Right renal cortex interstitium (tissue), 3 donors: ENCODE measurements around the gene RAB3C. TPM values are rescaled to one million over a fixed set of nuclear protein-coding genes. Genes with fewer than 3 reads are reported as not detected.
"Not testable (repeated sequence)": the region's sequence is repeated elsewhere in the genome, so short reads cannot be mapped to it uniquely, and the experiment has no call there.

Source experiments
- DNase-seq, 3 donors: peaks; one replicate each; pipeline ENCODE4 v3.0.0-alpha.2; 2013; ENCODE audit warnings: low read depth in 3 of 3, low spot score in 2 of 3
- polyA plus RNA-seq, 3 donors: library from polyadenylated mRNA; unstranded; fragments of 120-200 nt; gene quantifications; one replicate each; pipeline ENCODE4 v1.2.1, GENCODE V29; 2013; ENCODE audit not compliant: insufficient read length in 3 of 3

The RAB3C gene
- 1 to 10 TPM; 1.9 to 4.8 (median 2.2) TPM for polyA plus RNA-seq

GRCh38 chr5:58582803-58583491 lies at the start of gene RAB3C:
TSS of gene RAB3C (plus strand) at chr5:58583075. CDS start at chr5:58583209, 134 bp downstream.
- peak; percentile 81 to 89 (median 83) for DNase-seq

GRCh38 chr5:58541935-58542334 lies 40.9 kb upstream of the RAB3C start:
- not testable (repeated sequence) for DNase-seq

DNA sequence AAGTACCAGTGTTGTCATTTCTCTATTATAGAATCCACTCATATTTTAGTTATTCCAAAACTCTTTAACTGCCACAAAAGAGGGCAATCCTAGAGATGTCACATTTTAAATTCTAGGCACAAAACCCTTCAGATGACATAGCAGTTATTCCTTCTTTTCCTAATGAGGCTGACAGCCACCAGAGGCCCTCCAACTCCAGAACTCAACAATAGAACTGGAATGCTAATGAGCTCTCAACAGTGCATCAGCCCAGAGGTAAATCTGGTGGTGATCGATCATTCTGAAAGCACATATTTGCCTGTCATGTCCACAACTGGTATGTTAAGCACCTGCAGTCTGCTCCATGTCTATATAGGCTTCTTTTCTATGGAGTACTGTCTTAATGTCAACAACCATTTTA lies 40.2 kb upstream of the RAB3C start:
- DNase-seq = no peak

GRCh38 chr5:58543723-58544122 lies 39.2 kb upstream of the RAB3C start:
- DNase-seq = no peak

GRCh38 chr5:58544195-58544594 lies 38.7 kb upstream of the RAB3C start:
- DNase-seq = no peak

- no peak for DNase-seq
Observed at GRCh38 chr5:58544926-58545325, 37.9 kb upstream of the RAB3C start.

DNA sequence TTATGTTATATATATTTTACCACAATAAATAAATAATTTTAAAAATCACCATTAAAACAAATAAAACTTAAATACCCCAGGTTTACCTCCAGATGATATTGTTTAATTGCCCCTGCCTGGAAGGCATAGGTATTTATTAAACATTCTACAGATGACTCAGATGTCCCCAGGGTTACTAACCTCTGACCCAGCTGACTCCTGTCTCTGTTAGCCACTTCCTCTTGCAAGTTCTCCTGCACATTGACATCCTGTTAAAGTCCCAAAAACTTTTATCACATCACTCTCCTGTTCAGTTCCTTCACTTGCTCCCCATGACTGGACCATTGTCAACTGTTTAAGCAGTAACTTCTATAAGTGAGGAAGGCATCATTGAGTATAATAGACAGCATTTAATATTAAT lies 37.0 kb upstream of the RAB3C start:
- no peak for DNase-seq

- no peak for DNase-seq
Observed at GRCh38 chr5:58548068-58548467, 34.8 kb upstream of the RAB3C start.

DNA sequence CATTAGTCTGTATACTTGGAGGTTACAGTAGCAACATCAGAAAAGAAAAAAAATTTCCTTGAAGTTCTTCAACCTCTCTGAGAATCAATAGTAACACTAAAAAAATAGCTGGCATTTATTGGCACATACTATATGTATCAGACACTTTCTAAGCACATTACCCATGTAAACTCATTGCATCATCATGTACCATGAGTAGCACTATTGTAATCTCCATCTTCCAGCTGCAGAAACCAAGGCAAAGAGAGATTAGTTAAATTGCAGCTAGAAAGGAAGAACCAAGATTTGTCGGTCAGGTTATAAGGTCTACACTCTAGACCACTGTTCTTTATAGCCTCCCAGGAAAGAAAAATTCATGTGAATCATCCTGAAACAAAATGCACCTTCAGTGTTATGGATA lies 31.4 kb upstream of the RAB3C start:
- DNase-seq = no peak

DNA sequence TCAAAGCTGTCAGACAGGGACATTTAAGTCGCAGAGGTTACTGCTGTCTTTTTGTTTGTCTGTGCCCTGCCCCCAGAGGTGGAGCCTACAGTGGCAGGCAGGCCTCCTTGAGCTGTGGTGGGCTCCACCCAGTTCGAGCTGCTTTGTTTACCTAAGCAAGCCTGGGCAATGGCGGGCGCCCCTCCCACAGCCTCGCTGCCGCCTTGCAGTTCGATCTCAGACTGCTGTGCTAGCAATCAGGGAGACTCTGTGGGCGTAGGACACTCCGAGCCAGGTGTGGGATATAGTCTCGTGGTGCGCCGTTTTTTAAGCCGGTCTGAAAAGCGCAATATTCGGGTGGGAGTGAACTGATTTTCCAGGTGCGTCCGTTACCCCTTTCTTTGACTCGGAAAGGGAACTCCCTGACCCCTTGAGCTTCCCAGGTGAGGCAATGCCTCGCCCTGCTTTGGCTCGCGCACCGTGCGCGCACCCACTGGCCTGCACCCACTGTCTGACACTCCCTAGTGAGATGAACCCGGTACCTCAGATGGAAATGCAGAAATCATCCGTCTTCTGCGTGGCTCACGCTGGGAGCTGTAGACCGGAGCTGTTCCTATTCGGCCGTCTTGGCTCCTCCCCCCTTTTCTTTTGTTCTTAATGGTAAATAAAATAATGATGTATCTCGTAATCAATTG lies 25.1 kb upstream of the RAB3C start:
- DNase-seq = not testable (repeated sequence)

- DNase-seq = not testable (repeated sequence)
Observed at GRCh38 chr5:58563016-58563700, 19.7 kb upstream of the RAB3C start.

DNA sequence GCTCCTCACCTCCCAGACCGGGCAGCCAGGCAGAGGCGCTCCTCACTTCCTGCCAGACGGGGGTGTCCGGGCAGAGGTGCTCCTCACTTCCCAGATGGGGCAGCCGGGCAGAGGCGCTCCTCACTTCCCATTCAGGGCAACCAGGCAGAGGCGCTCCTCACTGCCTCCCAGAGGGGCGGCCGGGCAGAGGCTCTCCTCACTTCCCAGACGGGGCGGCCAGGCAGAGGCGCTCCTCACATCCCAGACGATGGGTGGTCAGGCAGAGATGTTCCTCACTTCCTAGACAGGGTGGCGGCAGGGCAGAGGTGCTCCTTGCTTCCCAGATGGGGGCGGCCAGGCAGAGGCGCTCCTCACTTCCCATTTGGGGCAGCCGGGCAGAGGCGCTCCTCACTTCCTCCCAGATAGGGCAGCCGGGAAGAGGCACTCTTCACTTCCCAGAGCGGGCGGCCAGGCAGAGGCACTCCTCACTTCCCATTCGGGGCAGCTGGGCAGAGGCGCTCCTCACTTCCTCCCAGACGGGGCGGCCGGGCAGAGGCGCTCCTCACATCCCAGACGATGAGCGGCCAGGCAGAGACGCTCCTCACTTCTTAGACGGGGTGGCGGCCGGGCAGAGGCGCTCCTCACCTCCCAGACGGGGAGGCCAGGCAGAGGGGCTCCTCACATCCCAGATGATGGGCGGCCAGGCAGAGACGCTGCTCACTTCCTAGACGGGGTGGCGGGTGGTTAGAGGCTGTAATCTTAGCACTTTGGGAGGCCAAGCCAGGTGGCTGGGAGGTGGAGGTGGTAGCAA lies 18.6 kb upstream of the RAB3C start:
- DNase-seq = not testable (repeated sequence)

GRCh38 chr5:58565033-58565432 lies 17.8 kb upstream of the RAB3C start:
- no peak for DNase-seq

GRCh38 chr5:58571501-58571900 lies 11.4 kb upstream of the RAB3C start:
- DNase-seq = no peak

DNA sequence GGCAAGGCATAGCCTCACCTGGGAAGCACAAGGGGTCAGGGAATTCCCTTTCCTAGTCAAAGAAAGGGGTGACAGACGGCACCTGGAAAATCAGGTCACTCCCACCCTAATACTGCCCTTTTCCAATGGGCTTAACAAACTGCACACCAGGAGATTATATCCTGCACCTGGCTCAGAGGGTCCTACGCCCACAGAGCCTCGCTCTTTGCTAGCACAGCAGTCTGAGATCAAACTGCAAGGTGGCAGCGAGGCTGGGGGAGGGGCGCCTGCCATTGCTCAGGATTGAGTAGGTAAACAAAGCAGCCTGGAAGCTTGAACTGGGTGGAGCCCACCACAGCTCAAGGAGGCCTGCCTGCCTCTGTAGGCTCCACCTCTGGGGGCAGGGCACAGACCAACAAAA lies 9.9 kb upstream of the RAB3C start:
- not testable (repeated sequence) for DNase-seq

DNA sequence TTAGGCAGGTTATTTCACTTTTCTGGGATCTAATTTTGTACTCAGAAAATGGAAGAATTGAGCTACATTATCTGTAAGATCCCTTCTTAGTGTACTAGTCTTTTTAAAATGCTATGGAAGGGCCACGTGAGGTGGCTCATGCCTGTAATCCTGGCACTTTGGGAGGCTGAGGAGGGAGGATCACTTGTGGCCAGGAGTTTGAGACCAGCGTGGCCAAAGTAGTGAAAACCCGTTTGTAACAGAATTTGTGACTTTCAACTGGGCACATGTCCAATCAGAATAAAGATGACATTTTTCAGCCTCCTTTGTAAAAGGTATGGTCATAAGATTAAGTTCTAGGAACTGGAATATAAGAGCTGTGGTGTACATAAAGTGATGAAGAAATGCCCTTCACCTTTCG lies 3.1 kb upstream of the RAB3C start:
- no peak for DNase-seq

DNA sequence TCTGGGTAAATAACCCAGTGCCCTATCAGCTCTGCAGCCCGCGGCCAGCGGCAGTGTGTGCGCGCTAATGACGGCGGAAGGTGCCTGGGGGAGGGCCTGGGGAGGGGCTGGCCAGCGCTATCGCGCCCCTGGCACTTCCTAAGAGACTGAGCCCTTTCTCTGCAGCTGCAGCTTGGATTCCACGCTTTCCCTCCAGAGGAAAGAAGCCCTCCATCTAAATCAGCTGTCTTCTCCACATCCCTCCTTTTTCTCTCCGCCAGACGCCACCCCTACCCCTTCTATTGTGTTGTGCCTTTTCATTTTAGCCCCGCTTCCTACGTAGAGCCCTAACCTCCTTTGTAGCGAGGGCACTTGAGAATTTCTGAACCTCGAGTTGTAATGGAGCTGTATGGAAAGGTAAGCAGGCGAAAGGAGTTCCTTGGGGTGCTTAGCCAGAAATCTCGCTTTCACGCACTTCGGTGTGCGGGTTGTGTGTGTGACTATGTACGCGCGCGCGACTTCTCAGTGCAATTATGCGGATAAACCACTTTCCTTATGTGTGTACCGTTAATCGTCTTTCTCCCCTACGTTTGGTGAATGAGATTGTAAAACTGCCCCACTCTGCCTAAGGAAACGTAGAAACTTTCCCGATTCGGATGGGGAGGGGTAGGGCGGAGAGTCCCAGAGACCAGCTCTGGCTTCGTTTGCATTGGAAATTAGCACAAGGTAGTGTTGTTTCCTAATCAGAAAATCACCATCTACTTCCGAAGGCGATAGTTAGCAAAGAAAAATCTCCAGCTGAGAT lies 664 bp upstream of the RAB3C start:
- peak in 1 of 3 donors; percentile 19 for DNase-seq

DNA sequence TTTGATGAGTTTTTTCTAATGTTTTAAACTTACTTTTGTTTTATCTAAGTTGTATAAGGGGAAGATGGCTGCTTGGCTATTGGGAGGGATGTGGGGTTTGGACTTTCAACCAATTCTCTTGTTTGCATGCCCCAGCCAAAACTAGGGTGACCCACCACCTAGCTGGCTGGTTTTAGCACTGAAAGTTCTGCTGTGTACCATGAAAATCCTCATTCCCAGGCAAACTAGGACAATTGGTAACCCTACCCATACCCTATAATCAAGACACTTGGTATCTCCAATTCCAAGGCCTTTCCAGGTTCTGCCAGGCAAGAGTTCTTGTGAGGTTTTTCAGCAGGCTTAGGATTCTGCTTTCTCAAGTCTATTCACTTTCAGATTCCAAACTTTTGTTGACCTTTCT lies 13.1 kb downstream of the RAB3C start:
- DNase-seq = no peak

DNA sequence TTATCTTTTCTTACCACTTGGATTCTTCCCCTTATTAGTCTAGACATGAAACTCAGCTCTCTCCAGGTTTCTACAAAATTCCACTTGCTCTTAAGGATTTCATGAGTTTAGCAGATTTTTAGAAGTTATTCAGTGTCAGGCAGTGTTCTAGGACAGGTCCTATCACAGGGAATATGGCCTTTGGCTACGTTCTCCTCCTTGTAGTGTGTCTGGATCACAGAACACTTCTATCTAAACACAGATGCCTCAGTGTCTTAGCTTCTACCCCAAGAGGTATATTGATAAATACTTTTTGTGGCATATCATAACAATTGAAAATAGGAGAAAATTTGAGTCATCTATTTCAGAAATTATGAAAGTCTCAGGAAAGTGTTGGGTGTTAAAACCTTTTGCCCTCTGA lies 15.6 kb downstream of the RAB3C start:
- DNase-seq = no peak

GRCh38 chr5:58599217-58599616 lies 16.3 kb downstream of the RAB3C start:
- no peak for DNase-seq
